SW480 (cell line): Measurements from ENCODE around the gene CAMKK2.
"Not testable (repeated sequence)": the region's sequence is repeated elsewhere in the genome, so short reads cannot be mapped to it uniquely, and the experiment has no call there.

Experiments used
- DNase-seq: peaks from one replicate; pipeline ENCODE4 v3.0.0-alpha.2; 2016; ENCODE audit warnings: low spot score

Gene CAMKK2

DNA sequence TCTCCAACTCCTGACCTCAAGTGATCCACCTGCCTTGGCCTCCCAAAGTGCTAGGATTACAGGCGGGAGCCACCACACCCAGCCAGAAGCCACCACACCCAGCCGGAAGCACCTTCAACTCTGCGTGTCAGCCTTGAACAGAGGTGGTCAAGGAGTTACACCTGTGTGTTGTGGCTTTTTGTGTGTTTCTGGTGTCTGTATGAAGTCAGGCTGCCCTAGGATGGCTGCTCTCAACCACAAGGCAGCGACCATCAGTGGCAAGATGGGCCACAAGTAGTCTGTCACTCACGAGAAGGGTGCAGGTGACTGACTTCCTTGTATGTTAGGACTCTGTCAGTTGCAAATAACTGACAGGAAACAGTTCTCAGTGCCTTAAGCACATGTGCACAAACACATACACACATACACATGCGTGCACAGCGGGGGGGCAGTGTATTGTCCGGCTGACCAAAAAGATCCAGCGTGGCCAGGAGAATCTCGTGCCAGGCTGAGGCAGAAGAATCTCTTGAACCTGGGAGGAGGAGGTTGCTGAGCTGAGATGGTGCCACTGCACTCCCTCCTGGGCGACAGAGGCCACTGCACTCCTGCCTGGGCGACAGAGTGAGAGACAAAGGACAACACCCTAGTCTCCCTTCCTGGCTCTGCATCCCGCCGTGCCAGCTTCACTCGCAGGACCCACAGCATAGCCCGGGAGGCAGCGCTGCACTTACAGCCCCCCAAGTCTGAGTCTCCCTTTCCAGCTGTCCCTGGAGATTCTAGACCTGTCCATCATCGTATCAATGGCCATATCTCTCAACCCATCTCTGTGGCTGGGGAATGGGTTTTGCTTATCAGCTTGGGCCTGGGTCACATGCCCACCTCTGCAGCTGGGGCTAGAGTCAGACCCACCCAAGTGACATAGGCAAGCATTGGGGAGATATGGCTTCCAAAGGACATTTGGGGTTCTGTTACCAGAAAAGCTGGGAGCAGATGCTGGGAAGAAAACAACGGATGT is 72.9 kb downstream of the CAMKK2 start:
- DNase-seq = no peak

DNA sequence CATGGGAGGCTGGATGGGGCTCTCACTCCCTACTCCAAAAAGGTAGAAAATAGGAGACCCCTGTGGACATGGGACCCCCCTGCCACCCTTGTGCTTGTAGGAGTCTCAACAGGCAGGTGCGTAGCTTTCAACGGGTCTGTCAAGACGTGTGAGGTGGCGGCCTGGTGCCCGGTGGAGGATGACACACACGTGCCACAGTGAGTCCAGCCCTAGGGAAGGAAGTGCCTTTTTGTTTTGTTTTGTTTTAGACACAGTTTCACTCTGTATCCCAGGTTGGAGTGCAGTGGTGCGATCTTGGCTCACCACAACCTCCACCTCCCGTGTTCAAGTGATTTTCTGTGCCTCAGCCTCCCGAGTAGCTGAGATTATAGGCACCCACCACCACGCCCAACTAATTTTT is 73.7 kb downstream of the CAMKK2 start:
- DNase-seq = no peak

DNA sequence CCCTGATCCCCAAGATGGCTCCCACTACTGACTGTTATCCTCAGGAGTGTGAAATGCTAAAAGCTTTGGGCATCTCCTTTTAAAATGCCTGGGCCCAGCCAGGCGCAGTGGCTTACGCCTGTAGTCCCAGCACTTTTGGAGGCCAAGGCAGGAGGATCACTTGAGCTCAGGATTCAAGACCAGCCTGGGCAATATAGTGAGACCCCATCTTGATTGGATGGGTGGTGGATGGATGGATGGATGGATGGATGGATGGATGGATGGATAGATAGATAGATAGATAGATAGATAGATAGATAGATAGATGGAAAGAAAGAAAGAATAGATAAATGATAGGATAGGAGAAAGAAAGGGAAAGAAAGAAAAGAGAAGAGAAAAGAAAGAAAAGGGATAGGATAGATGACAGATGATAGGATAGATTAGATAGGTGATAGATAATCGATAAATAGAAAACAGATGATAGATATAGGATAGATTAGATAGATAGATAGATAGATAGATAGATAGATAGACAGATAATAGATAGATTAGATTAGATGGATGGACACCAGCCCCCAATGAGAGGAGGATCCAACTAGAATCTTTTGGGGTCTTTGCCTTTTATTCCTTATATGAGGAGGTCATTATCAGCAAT is 77.0 kb downstream of the CAMKK2 start:
- no peak for DNase-seq

DNA sequence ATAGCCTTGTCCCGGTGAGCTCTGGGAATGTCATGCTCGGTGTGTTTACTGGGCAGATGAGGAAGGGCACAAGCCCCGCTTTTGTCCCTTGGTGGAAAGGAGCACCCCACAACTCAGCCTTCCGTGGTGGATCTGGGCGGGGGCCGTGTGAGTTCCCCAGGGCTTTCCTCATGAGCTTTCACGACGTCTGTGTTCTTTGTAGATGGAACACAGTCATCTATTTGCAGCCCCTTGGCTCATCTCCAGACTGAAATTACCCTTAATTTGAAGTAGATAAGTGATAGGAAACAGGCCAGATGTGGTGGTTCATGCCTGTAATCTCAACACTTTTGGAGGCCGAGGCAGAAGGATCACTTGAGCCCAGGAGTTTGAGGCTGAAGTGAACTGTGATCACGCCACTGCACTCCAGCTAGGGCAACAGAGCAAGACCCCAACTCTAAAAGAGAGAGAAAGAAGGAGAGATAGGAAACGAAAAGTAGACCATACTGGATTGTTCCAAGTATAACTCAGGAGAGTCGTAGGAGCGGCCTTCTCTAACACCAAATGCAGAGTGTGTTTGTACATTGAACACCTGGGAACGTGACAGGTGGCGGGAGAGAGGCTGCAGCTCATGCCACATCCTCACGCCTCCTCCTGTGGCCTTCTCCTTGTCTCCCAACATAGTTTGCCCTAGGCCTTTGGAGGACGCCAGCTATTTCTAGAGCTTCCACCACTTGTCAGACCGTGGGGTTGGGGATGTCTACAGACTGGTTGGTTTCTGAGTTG is 77.7 kb downstream of the CAMKK2 start:
- no peak for DNase-seq

DNA sequence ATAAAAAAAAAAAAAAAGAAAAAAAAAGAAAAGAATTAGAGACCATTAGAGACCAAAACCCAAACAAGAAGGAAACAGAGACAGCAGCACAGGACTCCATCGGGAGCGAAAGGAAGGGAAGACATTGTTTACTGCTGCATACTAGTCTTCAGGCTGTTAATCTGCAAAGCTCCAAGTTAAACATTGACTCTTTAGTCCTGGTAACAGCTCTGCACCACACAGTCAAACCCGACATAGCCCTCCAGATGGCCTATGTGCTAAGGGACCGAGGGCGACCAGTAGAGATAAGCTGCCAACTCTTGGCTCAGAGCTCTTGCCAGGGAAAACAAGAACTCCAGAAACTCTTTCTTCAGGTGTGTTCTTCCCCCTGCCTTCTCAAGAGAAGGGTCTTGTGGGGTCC is 78.7 kb downstream of the CAMKK2 start:
- no peak for DNase-seq

DNA sequence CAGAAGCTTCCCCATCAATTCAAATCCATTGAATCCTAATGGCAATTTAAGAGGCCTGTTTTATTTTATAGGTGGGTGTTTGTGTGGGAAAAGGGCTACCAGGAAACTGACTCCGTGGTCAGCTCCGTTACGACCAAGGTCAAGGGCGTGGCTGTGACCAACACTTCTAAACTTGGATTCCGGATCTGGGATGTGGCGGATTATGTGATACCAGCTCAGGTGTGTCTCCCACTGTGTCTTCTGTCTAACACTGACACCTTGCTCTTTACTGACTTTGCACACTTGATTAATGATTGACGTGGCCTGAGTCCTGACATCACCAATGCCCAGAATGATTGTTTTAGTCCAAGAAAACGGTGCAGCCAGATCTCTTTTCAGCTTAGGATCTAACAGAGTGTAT is 79.4 kb downstream of the CAMKK2 start:
- DNase-seq = peak; percentile 13

DNA sequence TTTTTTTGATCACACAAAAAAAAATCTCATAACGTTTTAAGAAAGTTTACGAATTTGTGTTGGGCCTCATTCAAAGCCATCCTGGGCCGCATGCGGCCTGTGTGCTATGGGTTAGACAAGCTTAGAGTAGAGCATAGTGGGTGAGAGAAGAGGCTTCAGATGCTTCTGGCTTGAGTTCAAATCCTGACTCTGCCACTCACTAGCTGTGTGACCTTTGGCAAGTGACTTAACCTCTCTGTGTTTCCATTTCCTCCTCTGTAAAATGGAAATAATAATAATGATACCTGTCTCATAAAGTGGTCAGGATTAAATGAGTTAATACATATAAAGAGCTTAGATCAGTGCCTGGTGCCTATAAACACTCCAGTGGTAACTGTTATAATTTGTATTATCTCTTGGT is 80.4 kb downstream of the CAMKK2 start:
- DNase-seq = no peak

DNA sequence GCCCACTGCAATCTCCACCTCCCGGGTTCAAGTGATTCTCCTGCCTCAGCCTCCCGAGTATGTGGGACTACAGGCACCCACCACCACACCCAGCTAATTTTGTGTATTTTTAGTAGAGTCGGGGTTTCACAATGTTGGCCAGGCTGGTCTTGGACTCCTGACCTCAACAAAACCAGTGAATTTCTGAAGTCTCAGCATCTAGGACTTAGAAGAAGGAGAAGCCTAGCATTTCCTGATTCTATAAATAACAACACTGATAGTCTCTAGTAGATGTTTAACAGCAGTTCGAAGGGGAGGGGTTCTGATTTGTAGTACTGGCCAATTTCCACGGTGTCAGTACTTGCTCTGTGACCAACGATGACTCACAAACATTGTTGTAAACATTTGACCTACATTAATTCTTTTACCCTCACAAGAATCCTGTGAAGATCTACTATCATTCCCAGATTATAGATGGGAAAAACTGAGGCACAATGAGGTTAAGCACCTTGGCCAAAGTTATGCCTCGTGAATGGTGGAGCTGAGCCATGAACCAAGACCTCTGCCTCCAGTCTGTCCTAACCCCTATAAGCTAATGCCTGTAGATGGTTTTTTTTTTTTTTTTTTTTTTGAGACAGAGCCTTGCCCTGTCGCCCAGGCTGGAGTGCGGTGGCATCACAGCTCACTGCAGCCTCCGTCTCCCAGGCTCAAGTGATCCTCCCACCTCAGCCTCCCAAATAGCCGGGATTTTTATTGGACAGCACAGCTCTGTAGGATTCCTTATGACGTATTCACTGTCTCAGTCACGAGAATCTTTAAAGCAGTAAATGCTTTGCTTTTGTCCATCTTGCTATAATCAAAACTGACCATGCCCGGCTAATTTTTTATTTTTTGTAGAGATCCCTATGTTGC is 81.4 kb downstream of the CAMKK2 start:
- peak; percentile 77 for DNase-seq

DNA sequence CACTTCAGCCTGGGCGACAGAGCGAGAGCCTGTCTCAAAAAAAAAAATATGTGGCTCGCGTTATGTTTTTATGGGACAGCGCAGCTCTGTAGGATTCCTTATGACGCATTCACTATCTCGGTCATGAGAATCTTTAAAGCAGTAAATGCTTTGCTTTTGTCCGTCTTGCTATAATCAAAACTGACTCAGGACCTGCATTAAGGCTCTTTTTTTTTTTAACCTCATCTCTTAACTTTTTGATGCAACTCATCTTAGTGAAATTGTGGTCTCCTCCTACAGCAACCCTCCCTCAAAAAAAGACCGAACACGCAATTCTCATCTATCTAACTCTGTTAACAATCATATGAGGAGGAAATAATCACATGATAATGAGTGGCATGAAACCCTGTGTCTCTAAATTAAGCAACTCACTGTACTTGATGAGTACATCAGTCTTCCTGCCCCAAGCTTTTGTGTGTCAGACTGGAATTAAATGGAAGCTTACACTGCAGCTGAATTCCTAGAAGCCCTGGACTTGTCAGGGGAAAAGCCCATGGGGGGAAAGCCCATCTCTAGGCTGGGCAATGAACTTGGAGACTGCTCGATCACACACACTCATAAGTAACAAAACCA is 82.2 kb downstream of the CAMKK2 start:
- DNase-seq = no peak

DNA sequence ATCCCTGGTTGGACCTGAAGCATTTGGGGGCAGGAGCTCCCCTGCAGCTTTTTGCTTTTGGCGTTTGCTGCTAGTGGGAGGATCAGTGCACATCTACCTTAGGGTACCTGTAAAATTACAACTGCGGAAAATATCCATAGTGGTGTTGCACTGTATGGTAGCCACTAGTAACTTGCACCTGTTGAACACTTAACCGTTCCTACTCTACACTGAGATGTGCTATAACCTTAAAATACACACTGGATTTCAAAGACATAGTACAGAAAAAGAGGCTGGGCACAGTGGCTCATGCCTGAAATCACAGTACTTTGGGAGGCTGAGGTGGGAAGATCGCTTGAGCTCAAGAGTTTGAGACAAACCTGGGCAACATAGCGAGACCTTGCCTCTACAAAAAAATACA is 83.6 kb downstream of the CAMKK2 start:
- no peak for DNase-seq

DNA sequence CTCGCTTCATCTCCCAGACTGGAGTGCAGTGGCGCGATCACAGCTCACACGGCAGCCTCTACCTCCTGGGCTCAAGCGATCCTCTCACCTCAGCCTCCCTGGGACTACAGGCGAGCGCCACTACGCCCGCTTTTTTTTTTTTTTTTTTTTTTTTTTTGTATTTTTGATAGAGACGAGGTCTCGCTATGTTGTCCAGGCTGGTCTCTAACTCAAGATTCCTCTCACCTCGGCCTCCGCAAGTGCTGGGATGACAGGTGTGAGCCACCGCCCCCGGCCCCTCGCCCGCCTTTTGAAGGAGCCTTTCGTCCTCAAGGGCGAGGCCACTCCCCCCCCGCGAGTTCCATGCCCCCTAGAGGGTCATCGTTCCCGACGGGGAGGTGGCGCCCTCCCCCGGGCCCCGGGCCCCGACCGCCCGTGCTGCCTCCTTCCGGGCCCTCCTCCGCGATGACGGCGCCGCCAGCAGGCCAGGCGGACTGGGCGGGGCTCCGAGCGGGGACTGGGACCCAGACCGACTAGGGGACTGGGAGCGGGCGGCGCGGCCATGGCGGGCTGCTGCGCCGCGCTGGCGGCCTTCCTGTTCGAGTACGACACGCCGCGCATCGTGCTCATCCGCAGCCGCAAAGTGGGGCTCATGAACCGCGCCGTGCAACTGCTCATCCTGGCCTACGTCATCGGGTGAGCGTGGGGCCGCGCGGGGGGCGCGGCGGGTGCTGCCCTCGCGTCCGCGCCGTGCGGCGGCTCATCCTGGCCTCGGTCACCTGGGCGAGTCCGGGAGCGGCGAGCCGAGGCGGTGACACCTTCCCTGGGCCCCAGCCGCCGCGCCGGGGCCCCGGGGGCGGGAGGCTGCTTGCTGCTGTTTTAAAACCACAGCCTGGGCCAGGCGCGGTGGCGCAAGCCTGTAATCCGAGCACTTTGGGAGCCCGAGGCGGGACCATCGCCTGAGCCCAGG is 86.6 kb downstream of the CAMKK2 start, which contains the start of gene P2RX4:
TSS of gene P2RX4 (plus strand) at position 506 of the 949 bp plus-strand sequence. CDS start at position 542, 36 bp downstream.
- DNase-seq = peak; percentile 79

DNA sequence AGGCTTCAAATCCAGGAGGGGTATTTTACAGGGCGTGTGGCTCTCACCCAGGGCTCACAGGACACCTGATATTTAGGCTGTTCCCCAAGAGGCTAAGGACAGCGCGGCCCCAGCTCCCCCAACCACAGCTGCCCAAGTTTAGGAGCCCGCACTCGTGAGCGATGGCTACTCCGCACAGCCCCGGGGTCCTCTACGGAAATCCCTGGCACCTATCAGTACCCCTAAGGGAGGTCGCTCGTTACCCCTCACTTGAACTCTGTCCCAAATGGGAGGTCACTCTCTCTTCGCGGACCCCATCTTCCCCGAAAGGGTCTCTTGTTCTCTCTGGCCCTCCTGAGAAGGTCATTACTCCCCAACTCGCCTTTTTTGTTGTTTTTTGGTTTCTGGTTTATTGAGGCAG is 87.3 kb downstream of the CAMKK2 start:
- no peak for DNase-seq

DNA sequence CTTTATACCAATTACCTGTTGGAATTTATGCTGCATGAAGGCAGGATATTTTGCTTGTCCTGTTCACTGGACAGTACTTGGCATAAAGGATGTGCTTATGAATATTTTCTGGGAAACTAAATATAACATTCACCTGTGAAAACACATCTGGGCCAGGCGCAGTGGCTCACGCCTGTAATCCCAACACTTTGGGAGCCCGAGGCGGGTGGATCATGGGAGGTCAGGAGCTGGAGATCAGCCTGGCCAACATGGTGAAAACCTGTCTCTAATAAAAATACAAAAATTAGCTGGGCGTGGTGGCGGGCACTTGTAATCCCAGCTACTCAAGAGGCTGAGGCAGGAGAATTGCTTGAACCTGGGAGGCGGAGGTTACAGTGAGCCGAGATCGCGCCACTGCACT is 87.9 kb downstream of the CAMKK2 start:
- DNase-seq = not testable (repeated sequence)

DNA sequence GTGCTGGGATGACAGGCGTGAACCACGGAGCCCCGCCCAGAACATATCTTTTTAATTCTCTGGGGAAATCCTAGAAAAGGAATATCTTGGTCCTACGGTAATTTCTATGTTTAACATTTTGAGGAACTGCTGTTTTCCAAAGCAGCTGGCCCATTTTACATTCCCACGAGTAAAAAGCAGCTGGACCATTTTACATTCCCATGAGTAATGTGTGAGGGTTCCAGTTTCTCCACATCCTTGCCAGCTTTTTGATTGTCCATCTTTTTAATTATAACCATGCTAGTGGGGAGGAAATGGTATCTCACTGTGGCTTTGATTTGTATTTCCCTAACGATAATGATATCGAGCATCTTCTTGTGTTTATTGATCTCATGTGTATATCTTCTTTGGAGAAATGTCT is 91.0 kb downstream of the CAMKK2 start:
- DNase-seq = no peak

DNA sequence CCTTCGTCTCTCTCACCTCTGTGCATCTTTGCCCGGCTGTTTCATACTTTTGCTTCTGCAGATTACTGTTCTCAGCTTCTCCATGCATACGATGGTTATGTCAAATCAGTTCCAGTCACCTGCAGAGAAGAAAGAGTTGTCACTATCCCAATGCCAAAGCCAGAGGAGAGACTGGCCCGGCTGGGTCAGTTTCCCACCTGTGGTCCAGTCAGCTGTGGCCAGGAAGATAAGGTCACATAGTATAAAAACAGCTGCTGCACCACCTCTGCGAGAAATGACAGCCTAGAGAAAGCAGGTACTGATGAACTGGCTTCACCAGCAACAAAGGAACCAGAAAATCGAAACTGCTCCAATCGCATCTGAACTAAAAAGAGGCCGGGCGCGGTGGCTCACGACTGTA is 93.0 kb downstream of the CAMKK2 start:
- DNase-seq = no peak

DNA sequence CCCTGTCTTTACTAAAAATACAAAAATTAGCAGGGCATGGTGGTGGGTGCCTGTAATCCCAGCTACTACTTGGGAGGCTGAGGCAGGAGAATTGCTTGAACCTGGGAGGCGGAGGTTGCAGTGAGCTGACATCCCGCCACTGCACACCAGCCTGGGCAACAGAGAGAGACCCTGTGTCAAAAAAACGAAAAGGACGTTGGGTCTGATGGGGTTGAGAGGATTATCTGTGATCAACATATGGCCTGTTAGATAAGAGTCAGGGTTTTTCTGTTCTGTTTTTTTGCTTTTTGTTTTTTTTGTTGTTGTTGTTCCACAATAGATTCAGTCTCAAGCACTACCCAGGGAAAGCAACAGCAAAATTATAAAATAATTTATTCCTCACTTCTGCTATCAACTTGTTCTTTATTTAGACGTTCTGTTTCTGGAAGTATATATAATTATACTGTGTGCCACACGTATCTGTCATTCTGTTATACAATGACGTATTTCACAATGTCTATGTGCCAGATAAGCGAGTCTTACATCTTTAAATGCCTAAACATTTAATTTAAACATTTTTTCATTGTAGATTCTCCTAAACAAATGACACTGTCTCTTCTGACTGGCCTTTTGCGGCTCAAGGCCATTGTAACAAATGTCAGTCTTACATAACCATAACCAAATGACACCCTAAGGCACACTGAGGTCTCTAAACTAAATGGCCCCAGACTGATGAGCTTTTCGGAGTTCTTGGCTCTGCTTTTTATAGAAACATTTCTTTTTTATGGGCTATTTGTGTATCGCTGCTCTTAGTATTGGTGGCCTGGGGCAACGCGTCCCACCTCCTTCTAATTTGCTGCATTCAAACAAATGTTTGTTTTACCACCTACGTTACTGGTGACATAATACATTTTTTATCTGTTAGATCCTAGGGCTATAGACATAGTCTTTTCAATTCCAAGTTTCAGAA is 93.8 kb downstream of the CAMKK2 start:
- no peak for DNase-seq

DNA sequence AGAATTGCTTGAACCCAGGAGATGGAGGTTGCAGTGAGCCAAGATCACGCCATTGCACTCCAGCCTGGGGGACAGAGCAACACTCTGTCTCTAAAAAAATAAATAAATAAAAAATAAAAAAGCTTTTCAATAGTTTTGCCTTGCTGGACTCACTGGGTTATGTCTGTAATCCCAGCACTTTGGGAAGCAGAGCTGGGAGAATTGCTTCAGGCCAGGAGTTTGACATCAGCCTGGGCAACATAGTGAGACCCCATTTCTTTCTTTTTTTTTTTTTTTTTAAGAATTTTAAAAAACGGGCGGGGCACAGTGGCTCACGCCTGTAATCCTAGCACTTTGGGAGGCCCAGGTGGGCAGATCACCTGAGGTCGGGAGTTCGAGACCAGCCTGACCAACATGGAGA is 95.4 kb downstream of the CAMKK2 start:
- not testable (repeated sequence) for DNase-seq

DNA sequence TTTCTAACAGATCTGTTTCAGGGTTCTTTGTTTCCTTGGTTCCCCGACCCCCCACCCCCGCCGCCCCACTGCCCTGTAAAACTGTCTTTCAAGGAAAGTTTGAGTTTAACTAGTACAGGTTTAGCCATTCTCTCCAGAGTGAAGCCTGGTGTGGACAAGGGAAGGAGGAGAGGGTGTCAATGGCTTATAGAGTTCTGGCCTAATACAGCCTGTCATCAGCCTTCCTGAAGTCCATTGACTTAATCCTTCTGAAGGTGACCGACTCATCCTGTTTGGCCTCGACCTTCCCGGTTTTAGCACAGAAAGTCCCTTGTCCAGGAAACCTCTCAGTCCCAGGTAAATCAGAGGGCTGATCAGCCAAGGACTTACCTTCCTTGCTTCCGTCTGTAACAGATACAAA is 97.6 kb downstream of the CAMKK2 start:
- no peak for DNase-seq

DNA sequence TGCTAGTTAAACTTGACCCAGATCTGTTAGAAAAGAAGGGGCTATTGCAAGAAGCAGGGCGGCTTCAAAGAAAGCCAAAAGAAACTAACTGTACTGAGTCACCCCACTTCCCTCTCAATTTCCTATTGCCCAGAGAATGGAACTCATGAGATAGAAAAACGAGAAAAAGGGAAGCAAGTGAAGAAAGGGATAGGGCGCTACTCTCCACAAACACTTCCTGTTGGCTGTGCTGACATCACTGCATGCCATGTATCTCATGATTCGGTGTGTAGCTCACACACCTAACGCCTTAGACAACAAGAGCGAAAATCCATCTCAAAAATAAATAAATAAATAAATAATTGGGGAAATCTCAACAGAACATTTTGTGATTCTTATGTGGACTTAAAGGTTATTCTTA is 99.6 kb downstream of the CAMKK2 start:
- no peak for DNase-seq
